SH-SY5Y (cell line): ENCODE data around the gene CD83.

ENCODE experiments used
- GATA2 ChIP-seq: IDR thresholded peaks from 2 replicates; pipeline ENCODE4 v1.6.1; 2011; ENCODE audit warnings: mild to moderate bottlenecking, low read depth, low read length
- GATA3 ChIP-seq: IDR thresholded peaks from 2 replicates; pipeline ENCODE4 v1.6.1; 2011; ENCODE audit warnings: low read depth, mild to moderate bottlenecking, low read length, moderate library complexity

DNA sequence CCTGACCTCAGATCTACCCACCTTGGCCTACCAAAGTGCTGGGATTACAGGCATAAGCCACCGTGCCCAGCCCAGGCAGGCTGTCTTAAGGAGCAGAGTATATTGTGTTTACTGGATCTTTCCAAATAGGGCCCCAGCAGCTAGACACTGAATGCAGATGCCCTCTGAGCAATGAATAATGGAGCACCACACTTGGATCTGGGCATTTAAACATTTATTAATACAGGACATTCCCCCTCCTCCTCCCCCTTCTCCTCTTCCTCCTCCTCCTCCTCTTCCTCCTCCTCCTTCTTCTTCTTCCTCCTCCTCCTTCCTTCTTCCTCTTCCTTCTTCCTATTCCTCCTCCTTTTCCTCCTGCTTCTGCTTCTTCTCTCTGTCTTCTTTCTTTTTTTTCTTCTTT, 34.2 kb downstream of the CD83 start:
- TF ChIP-seq GATA2 (no peak), GATA3 (no peak)
